Activated T-helper 2 cell treated with anti-CD3 and anti-CD28 coated beads, Interferon-gamma antibody, Interleukin-2, Interleukin-4, amounts not matched to agents 10 μg/mL and 5 μg/mL and 100 μg/mL, durations not matched to agents 14 hours and 24 hours and 36 hours (primary cell): Measurements from ENCODE around the gene ATF7. TPM values are rescaled to one million over a fixed set of nuclear protein-coding genes. Genes with fewer than 3 reads are reported as not detected.
A peak's percentile ranks its signal among the peaks of the same experiment; 100 is the strongest.
"Not testable (repeated sequence)": the region's sequence is repeated elsewhere in the genome, so short reads cannot be mapped to it uniquely, and the experiment has no call there.

Experiments
- DNase-seq: peaks from one replicate; pipeline ENCODE4 v3.0.0; 2021; ENCODE audit warnings: low spot score
- H3K27ac Mint-ChIP-seq: one replicate; pipeline ENCODE4 v1.8.0; 2021; ENCODE audit warnings: mixed read lengths
- H3K27me3 Mint-ChIP-seq: one replicate; pipeline ENCODE4 v1.8.0; 2021; ENCODE audit warnings: low read depth, mixed read lengths
- H3K36me3 Mint-ChIP-seq: one replicate; pipeline ENCODE4 v1.8.0; 2021; ENCODE audit warnings: low read depth, mixed read lengths
- H3K4me1 Mint-ChIP-seq: one replicate; pipeline ENCODE4 v1.8.0; 2021; ENCODE audit warnings: low read depth, mixed read lengths
- H3K4me3 Mint-ChIP-seq: one replicate; pipeline ENCODE4 v1.8.0; 2021; ENCODE audit warnings: low read depth, mild to moderate bottlenecking, moderate library complexity, mixed read lengths
- H3K9me3 Mint-ChIP-seq: one replicate; pipeline ENCODE4 v1.8.0; 2021; ENCODE audit warnings: mixed read lengths
- intact Hi-C: fragments of 100-400 bp; cut with micrococcal nuclease; formaldehyde crosslinking; loops from one replicate; pipeline ENCODE4 v1.15.1; 2023
- total RNA-seq: library from RNA; stranded (reverse); gene quantifications from 2 replicates; pipeline ENCODE4 v1.2.3, GENCODE V29; 2022

ATF7 gene
- total RNA-seq, 1 donor from 2014 or later, result 32.0 TPM

- H3K4me3 Mint-ChIP-seq, H3K27me3 Mint-ChIP-seq, H3K27ac Mint-ChIP-seq, H3K9me3 Mint-ChIP-seq, DNase-seq, intact Hi-C loops, H3K4me1 Mint-ChIP-seq: not testable (repeated sequence)
- peaks cover 27% of the 10 kb centered on the region for H3K36me3 Mint-ChIP-seq
These were observed 76.1 kb downstream of the ATF7 start for GRCh38 chr12:53550131-53550530.

GRCh38 chr12:53548354-53548753 is 77.8 kb downstream of the ATF7 start:
- not testable (repeated sequence) for DNase-seq, H3K27me3 Mint-ChIP-seq, H3K4me3 Mint-ChIP-seq, H3K9me3 Mint-ChIP-seq, H3K27ac Mint-ChIP-seq
- Mint-ChIP-seq H3K36me3 (peaks cover 32% of the 10 kb centered on the region), H3K4me1 (peaks cover 18% of the 10 kb centered on the region)
- intact Hi-C loops, result loop anchor here (10.0 kb wide), 1 partner anchor 196 kb away; no protein-coding TSS in a partner anchor

- peak; percentile 42 for DNase-seq
- Mint-ChIP-seq H3K27me3 (no peaks in the 10 kb centered on the region), H3K27ac (peak overlapping the region; percentile 75)
These were observed 82.6 kb downstream of the ATF7 start for GRCh38 chr12:53543539-53543938.

GRCh38 chr12:53539526-53539925 is 86.7 kb downstream of the ATF7 start:
- no peak overlapping the region for H3K27ac Mint-ChIP-seq
- peaks cover 10% of the 10 kb centered on the region for H3K4me1 Mint-ChIP-seq
- H3K9me3 Mint-ChIP-seq, result no peaks in the 10 kb centered on the region
- DNase-seq, result no peak
- peaks cover 43% of the 10 kb centered on the region for H3K36me3 Mint-ChIP-seq
- intact Hi-C loops, result no loop called here
- no peaks in the 10 kb centered on the region for H3K27me3 Mint-ChIP-seq
- H3K4me3 Mint-ChIP-seq, result no peak overlapping the region

More at GRCh38 chr12:53543539-53543938, 82.6 kb downstream of the ATF7 start:
- Mint-ChIP-seq H3K36me3 (peaks cover 30% of the 10 kb centered on the region), H3K4me3 (no peak overlapping the region), H3K4me1 (peaks cover 10% of the 10 kb centered on the region), H3K9me3 (no peaks in the 10 kb centered on the region)
- intact Hi-C loops, result loop anchor here (1.0 to 10.0 kb wide), 4 partner anchors 34 to 201 kb away; partner anchors contain the start of genes ATF7 and ATP5MC2

- Mint-ChIP-seq H3K27me3 (no peaks in the 10 kb centered on the region), H3K27ac (no peak overlapping the region), H3K36me3 (peaks cover 45% of the 10 kb centered on the region), H3K4me1 (peaks cover under 1% of the 10 kb centered on the region), H3K4me3 (no peak overlapping the region), H3K9me3 (no peaks in the 10 kb centered on the region)
- DNase-seq, result no peak
- intact Hi-C loops, result no loop called here
These were observed 87.9 kb downstream of the ATF7 start for GRCh38 chr12:53538209-53538689.

GRCh38 chr12:53536962-53537361 is 89.2 kb downstream of the ATF7 start:
- intact Hi-C loops, result no loop called here
- no peaks in the 10 kb centered on the region for H3K4me1 Mint-ChIP-seq
- H3K9me3 Mint-ChIP-seq, result no peaks in the 10 kb centered on the region
- H3K27ac Mint-ChIP-seq, result no peak overlapping the region
- no peak overlapping the region for H3K4me3 Mint-ChIP-seq
- DNase-seq, result no peak
- H3K27me3 Mint-ChIP-seq, result no peaks in the 10 kb centered on the region
- H3K36me3 Mint-ChIP-seq, result peaks cover 51% of the 10 kb centered on the region

GRCh38 chr12:53533471-53533870 is 92.7 kb downstream of the ATF7 start:
- Mint-ChIP-seq H3K9me3 (no peaks in the 10 kb centered on the region), H3K36me3 (peaks cover 51% of the 10 kb centered on the region)

GRCh38 chr12:53532524-53533445 is 93.4 kb downstream of the ATF7 start:
- H3K36me3 Mint-ChIP-seq, result peaks cover 47% of the 10 kb centered on the region
- intact Hi-C loops, result no loop called here
- H3K4me3 Mint-ChIP-seq, result no peak overlapping the region
- no peaks in the 10 kb centered on the region for H3K4me1 Mint-ChIP-seq
- DNase-seq, result no peak
- no peak overlapping the region for H3K27ac Mint-ChIP-seq
- no peaks in the 10 kb centered on the region for H3K9me3 Mint-ChIP-seq
- no peaks in the 10 kb centered on the region for H3K27me3 Mint-ChIP-seq

More at GRCh38 chr12:53533471-53533870, 92.7 kb downstream of the ATF7 start:
- Mint-ChIP-seq H3K4me1 (no peaks in the 10 kb centered on the region), H3K27ac (no peak overlapping the region), H3K4me3 (no peak overlapping the region), H3K27me3 (no peaks in the 10 kb centered on the region)
- intact Hi-C loops, result no loop called here
- no peak for DNase-seq

- no peaks in the 10 kb centered on the region for H3K27me3 Mint-ChIP-seq
- no peak overlapping the region for H3K4me3 Mint-ChIP-seq
- no peak for DNase-seq
- no peaks in the 10 kb centered on the region for H3K9me3 Mint-ChIP-seq
- H3K36me3 Mint-ChIP-seq, result peaks cover 43% of the 10 kb centered on the region
- H3K27ac Mint-ChIP-seq, result no peak overlapping the region
- intact Hi-C loops, result no loop called here
- no peaks in the 10 kb centered on the region for H3K4me1 Mint-ChIP-seq
These were observed 94.2 kb downstream of the ATF7 start for GRCh38 chr12:53532021-53532420.

GRCh38 chr12:53530920-53531319 is 95.3 kb downstream of the ATF7 start:
- no peak overlapping the region for H3K27ac Mint-ChIP-seq
- no peaks in the 10 kb centered on the region for H3K4me1 Mint-ChIP-seq
- no peaks in the 10 kb centered on the region for H3K27me3 Mint-ChIP-seq
- intact Hi-C loops, result no loop called here
- peaks cover 41% of the 10 kb centered on the region for H3K36me3 Mint-ChIP-seq
- H3K9me3 Mint-ChIP-seq, result no peaks in the 10 kb centered on the region
- H3K4me3 Mint-ChIP-seq, result no peak overlapping the region
- DNase-seq, result no peak

GRCh38 chr12:53530061-53530460 is 96.1 kb downstream of the ATF7 start:
- H3K4me3 Mint-ChIP-seq, result no peak overlapping the region
- no peaks in the 10 kb centered on the region for H3K27me3 Mint-ChIP-seq
- H3K9me3 Mint-ChIP-seq, result no peaks in the 10 kb centered on the region
- DNase-seq, result no peak
- no peaks in the 10 kb centered on the region for H3K4me1 Mint-ChIP-seq
- peaks cover 38% of the 10 kb centered on the region for H3K36me3 Mint-ChIP-seq
- intact Hi-C loops, result no loop called here
- no peak overlapping the region for H3K27ac Mint-ChIP-seq

GRCh38 chr12:53524476-53524875 is 101.7 kb downstream of the ATF7 start:
- Mint-ChIP-seq H3K4me1 (no peaks in the 10 kb centered on the region), H3K27me3 (no peaks in the 10 kb centered on the region), H3K27ac (no peak overlapping the region), H3K4me3 (no peak overlapping the region), H3K36me3 (peaks cover 47% of the 10 kb centered on the region), H3K9me3 (no peaks in the 10 kb centered on the region)
- DNase-seq, result no peak
- intact Hi-C loops, result no loop called here

GRCh38 chr12:53523131-53523530 is 103.1 kb downstream of the ATF7 start:
- no peaks in the 10 kb centered on the region for H3K27me3 Mint-ChIP-seq
- intact Hi-C loops, result no loop called here
- H3K9me3 Mint-ChIP-seq, result no peaks in the 10 kb centered on the region
- no peak for DNase-seq
- no peak overlapping the region for H3K4me3 Mint-ChIP-seq
- no peaks in the 10 kb centered on the region for H3K4me1 Mint-ChIP-seq
- H3K27ac Mint-ChIP-seq, result no peak overlapping the region
- H3K36me3 Mint-ChIP-seq, result peaks cover 44% of the 10 kb centered on the region
